Endothelial cell of umbilical vein (primary cell): ENCODE data around the gene PIK3R2. TPM values are rescaled to one million over a fixed set of nuclear protein-coding genes. Genes with fewer than 3 reads are reported as not detected.
"Not testable (repeated sequence)": the region's sequence is repeated elsewhere in the genome, so short reads cannot be mapped to it uniquely, and the experiment has no call there.

Experiments
- Bru-seq: library from RNA; stranded (reverse); fragments of 400-500 nt; gene quantifications from one replicate; lab custom pipeline; 2021; lab: Mats Ljungman, UMichigan
- BruChase-seq, 2 experiments: library from RNA; stranded (reverse); fragments of 400-500 nt; gene quantifications; one replicate each; lab custom pipeline; 2021; lab: Mats Ljungman, UMichigan
- BruUV-seq: library from RNA; stranded (reverse); fragments of 400-500 nt; replicated peaks from 2 replicates; lab custom pipeline; 2021; lab: Mats Ljungman, UMichigan
- CTCF ChIA-PET: fragments of 300-600, 350-600 bp; sonication (Branson Sonifier 250); formaldehyde crosslinking; loops from one replicate; lab custom pipeline; 2021; ENCODE audit warnings: antibody characterized with exemption, inconsistent platforms; lab: Charles Lee
- POLR2A ChIA-PET: fragments of 300-600, 350-600 bp; sonication (Branson Sonifier 250); formaldehyde crosslinking; loops from one replicate; lab custom pipeline; 2021; ENCODE audit warnings: antibody characterized with exemption, inconsistent platforms; lab: Charles Lee
- DNase-seq: peaks from one replicate; pipeline ENCODE4 v3.0.0-alpha.2; 2011; ENCODE audit warnings: low read depth, low spot score
- FAIRE-seq: peaks from 2 replicates; lab custom pipeline; 2011; peaks lifted over from hg19 to GRCh38; lab: Jason Lieb, UNC
- H2AFZ ChIP-seq: 2 replicates; pipeline ENCODE4 v1.6.0; 2012; ENCODE audit warnings: low read depth, low read length, control low read depth, inconsistent platforms
- H3K27ac ChIP-seq: 2 replicates; pipeline ENCODE4 v1.5.1; 2011; ENCODE audit warnings: low read depth, mild to moderate bottlenecking, control low read depth, low read length, moderate library complexity; ENCODE audit not compliant: insufficient read depth
- H3K27me3 ChIP-seq, 2 experiments: 2 replicates each; pipeline versions ENCODE4 v1.6.0 to v1.6.1; 2011; ENCODE audit warnings: low read length in 2 of 2, mixed read lengths in 1 of 2; ENCODE audit not compliant: control insufficient read depth in 2 of 2, insufficient read depth in 2 of 2
- H3K36me3 ChIP-seq, 2 experiments: 2 replicates in 1 of 2; 3 replicates in 1 of 2; pipeline ENCODE4 v1.5.1; 2011; ENCODE audit warnings: low read length in 2 of 2, mild to moderate bottlenecking in 1 of 2, moderate library complexity in 1 of 2; ENCODE audit not compliant: control insufficient read depth in 2 of 2, insufficient read depth in 2 of 2; ENCODE audit errors: extremely low read depth in 1 of 2
- H3K4me1 ChIP-seq: 3 replicates; pipeline ENCODE4 v1.5.1; 2011; ENCODE audit warnings: mild to moderate bottlenecking, low read length; ENCODE audit not compliant: control insufficient read depth, insufficient read depth; ENCODE audit errors: extremely low read depth
- H3K4me2 ChIP-seq: 2 replicates; pipeline ENCODE4 v1.6.1; 2011; ENCODE audit warnings: low read length, control low read depth, mixed read lengths; ENCODE audit not compliant: insufficient read depth
- H3K4me3 ChIP-seq, 3 experiments: fragments of 200-600 bp in 1 of 3; sonication (generic), shearing (Covaris generic) in 1 of 3; replicated peaks in 1 of 3; 2 replicates each; pipeline ENCODE4 v1.5.1; 2011 to 2016; ENCODE audit warnings: control low read depth in 3 of 3, low read length in 3 of 3, mild to moderate bottlenecking in 2 of 3, inconsistent platforms in 1 of 3, low read depth in 1 of 3, moderate library complexity in 1 of 3; ENCODE audit not compliant: insufficient read depth in 1 of 3
- H3K79me2 ChIP-seq: 2 replicates; pipeline ENCODE4 v1.6.0; 2012; ENCODE audit warnings: low read length, inconsistent platforms; ENCODE audit not compliant: control insufficient read depth, insufficient read depth
- H3K9ac ChIP-seq: replicated peaks from 2 replicates; pipeline ENCODE3; 2011; ENCODE audit warnings: low read length, control low read depth; ENCODE audit not compliant: insufficient read depth; ENCODE audit errors: extremely low read depth
- H3K9me1 ChIP-seq: replicated peaks from 3 replicates; pipeline ENCODE4 v1.6.0; 2011; ENCODE audit warnings: mild to moderate bottlenecking, low read length; ENCODE audit not compliant: control insufficient read depth, insufficient read depth; ENCODE audit errors: extremely low read depth
- H3K9me3 ChIP-seq: replicated peaks from 2 replicates; pipeline ENCODE4 v1.5.1; 2012; ENCODE audit warnings: low read length, inconsistent platforms; ENCODE audit not compliant: control insufficient read depth, insufficient read depth
- H4K20me1 ChIP-seq: replicated peaks from 2 replicates; pipeline ENCODE3; 2011; ENCODE audit warnings: mild to moderate bottlenecking, low read length; ENCODE audit not compliant: control insufficient read depth, insufficient read depth; ENCODE audit errors: extremely low read depth
- GATA2 ChIP-seq: IDR thresholded peaks from 2 replicates; pipeline ENCODE4 v1.7.0; 2011; ENCODE audit warnings: low read depth, mild to moderate bottlenecking, moderate library complexity, mixed read lengths, low read length; ENCODE audit not compliant: insufficient read length, insufficient read depth
- POLR2A ChIP-seq: IDR thresholded peaks from 2 replicates; pipeline ENCODE4 v1.6.1; 2012; ENCODE audit warnings: low read depth, mild to moderate bottlenecking, control low read depth, low read length
- POLR2AphosphoS5 ChIP-seq: IDR thresholded peaks from 2 replicates; pipeline ENCODE4 v1.6.1; 2012; ENCODE audit warnings: low read depth, mild to moderate bottlenecking, control low read depth, low read length, moderate library complexity; ENCODE audit not compliant: insufficient read depth
- dilution Hi-C: fragments of 300-500 bp; cut with MboI; formaldehyde crosslinking; loops from one replicate; pipeline ENCODE4 v1.15.0; 2019; ENCODE audit warnings: low sequenced_read_pairs; ENCODE audit not compliant: extremely low pct_ligation_motif_present
- intact Hi-C: fragments of 100-400 bp; cut with micrococcal nuclease; formaldehyde crosslinking; loops from one replicate; pipeline ENCODE4 v1.10.0; 2022
- long read RNA-seq: library from polyadenylated mRNA; stranded (forward); transcript quantifications from one replicate; pipeline ENCODE4 v2.0.0, GENCODE V29; 2021
- polyA minus RNA-seq, 3 experiments: library from RNA; depleted of rRNA, polyadenylated mRNA; stranded (reverse); fragments of >200 nt; gene quantifications; 1 replicate in 1 of 3; 2 replicates in 2 of 3; pipeline ENCODE4 v1.2.3, GENCODE V29; 2011
- polyA plus RNA-seq, 4 experiments: library from polyadenylated mRNA; depleted of rRNA in 3 of 4; stranded (reverse) in 3 of 4; unstranded in 1 of 4; fragments of >200 nt; gene quantifications; 2 replicates each; pipeline versions ENCODE4 v1.2.1 to v1.2.3, GENCODE V29; 2011 to 2012; ENCODE audit warnings: missing spikeins in 1 of 4
- total RNA-seq: library from RNA; stranded (reverse); gene quantifications from 2 replicates; pipeline ENCODE4 v1.2.3, GENCODE V29; 2021
- TF ChIP-seq, protein P1 (sequence below), 2 donors: IDR thresholded peaks; 1 replicate in 1 of 2; 2 replicates in 1 of 2; pipeline ENCODE4 v1.5.1; 2011; ENCODE audit warnings: low read length in 2 of 2, mild to moderate bottlenecking in 2 of 2, moderate library complexity in 2 of 2, control low read depth in 1 of 2, inconsistent platforms in 1 of 2, low read depth in 1 of 2; ENCODE audit not compliant: insufficient read depth in 1 of 2; ENCODE audit errors: extremely low read depth in 1 of 2

PIK3R2 gene
- 14.4 and 15.2 TPM in 2 replicates for total RNA-seq
- polyA plus RNA-seq = 7.5 and 8.1 TPM in 2 replicates
- 4.4 and 5.8 TPM in 2 replicates for polyA plus RNA-seq (2011; cell fraction: cytosol; rRNA removed)
- polyA plus RNA-seq (2011; cell fraction: nucleus; rRNA removed) = 13.3 and 13.5 TPM in 2 replicates
- polyA plus RNA-seq (2012) = 7.9 and 10.4 TPM in 2 replicates
- 3.2 TPM in 1 of 2 replicates, not detected in the other for polyA minus RNA-seq
- polyA minus RNA-seq (2011; cell fraction: cytosol; rRNA and poly(A)+ RNA removed) = 17.9 TPM
- 5.6 and 6.2 TPM in 2 replicates for polyA minus RNA-seq (2011; cell fraction: nucleus; rRNA and poly(A)+ RNA removed)
- Bru-seq, nascent RNA = percentile 39 among the genes with signal in this experiment
- BruChase-seq, experiment 1, labeled RNA remaining after a 6-hour chase = percentile 59 among the genes with signal in this experiment
- BruChase-seq, experiment 2, labeled RNA remaining after a 2-hour chase = percentile 62 among the genes with signal in this experiment
- long read RNA-seq, full-length matches to known transcripts = 18 of 27 reads
- long read RNA-seq, partial matches to known transcripts = 5 of 27 reads
- long read RNA-seq, other reads (novel, unspliced or antisense) = 4 of 27 reads

DNA sequence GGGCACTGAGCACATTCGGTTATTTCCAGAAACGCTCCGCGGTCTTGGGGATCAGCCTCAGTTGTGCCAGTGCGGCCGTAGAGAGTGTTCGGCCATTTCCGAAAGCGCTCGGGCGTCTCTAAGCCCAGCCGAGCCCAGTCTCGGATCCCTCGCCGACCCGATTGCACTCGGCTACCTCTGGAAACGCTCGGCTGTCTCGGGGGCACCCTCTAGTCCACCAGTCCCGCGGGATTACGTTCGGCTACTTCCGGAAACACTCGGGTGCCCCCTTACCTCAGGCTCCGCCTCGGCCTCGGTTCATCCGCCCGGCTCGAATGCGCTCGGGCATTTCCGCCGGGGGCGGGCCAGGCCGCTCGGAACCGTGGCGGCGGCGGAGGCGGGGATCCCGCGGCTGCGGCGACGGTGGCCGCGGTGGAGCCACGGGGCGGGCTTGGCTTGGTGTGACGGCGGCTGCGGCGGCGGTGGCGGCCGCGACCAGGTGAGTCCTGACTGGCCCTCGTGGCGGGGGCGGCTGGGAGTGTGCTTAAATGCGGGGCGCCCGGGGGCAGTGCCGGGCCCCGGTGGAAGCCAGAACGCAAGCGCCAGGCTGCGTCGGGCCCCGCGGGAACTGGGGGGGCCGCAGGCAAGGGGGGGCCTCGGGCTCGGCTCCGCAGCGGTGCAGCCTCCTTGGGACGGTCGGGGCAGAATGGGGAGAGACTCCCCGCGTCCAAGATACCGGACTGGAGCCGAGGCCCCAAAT, at the start of gene PIK3R2:
TSS of gene PIK3R2 (plus strand) at position 347 of the 739 bp plus-strand sequence. CDS start 2,717 bp downstream, outside the sequence.
- Histone ChIP-seq H3K9me3 (no peaks in the 10 kb centered on the region), H3K4me1 (peaks cover 23% of the 10 kb centered on the region), H4K20me1 (no peaks in the 10 kb centered on the region), H3K9ac (peak within 1 kb of the TSS; percentile 99), H3K27ac (peak within 1 kb of the TSS; percentile 88), H3K27me3 (no peaks in the 10 kb centered on the region), H3K4me3 (peak within 1 kb of the TSS; percentile 53 to 75 (median 68)), H3K36me3 (peaks cover 0 to 4% of the 10 kb centered on the region in 2 experiments), H3K9me1 (no peaks in the 10 kb centered on the region), H3K79me2 (peaks cover 11% of the 10 kb centered on the region), H3K4me2 (peak within 1 kb of the TSS; percentile 67), H2AFZ (peak within 1 kb of the TSS; percentile 90)
- BruUV-seq = no TSS peak
- FAIRE-seq (peak; percentile 99), DNase-seq (peak; percentile 98)
- POLR2A ChIA-PET = no interaction called here
- intact Hi-C loops = loop anchor here (1.0 to 2.0 kb wide), 5 partner anchors 35 to 146 kb away; partner anchors contain the start of genes MPV17L2 and RAB3A
- CTCF ChIA-PET = interaction anchor here (0.7 to 3.0 kb wide), 10 partner anchors 11 to 215 kb away, joined by 3 to 55 read pairs (median 4); no protein-coding TSS in a partner anchor
- TF ChIP-seq POLR2AphosphoS5 (peak; percentile 29), GATA2 (no peak)
- dilution Hi-C loops = no loop called here

DNA sequence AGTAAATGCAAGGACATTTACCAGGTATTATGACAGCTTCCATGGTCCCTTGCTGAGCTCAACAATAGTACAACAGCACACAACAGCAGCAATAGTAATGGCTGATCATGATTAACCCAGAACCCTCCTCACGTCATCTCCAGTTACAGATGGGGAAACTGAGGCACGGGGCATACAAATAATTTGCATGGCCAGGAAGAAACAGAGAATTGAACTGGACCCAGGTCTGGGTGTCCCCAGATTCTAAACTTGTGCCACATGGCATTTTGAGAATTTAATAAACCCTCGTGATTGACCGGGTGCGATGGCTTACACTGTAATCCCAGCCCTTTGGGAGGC, 48.2 kb upstream of the PIK3R2 start:
- FAIRE-seq (peak; percentile 12), DNase-seq (no peak)
- H3K27ac ChIP-seq = no peak overlapping the region
- H4K20me1 ChIP-seq = no peaks in the 10 kb centered on the region
- H3K9me1 ChIP-seq = no peaks in the 10 kb centered on the region
- H3K36me3 ChIP-seq = no peaks in the 10 kb centered on the region
- peaks cover 2 to 4% of the 10 kb centered on the region in 2 experiments for H3K27me3 ChIP-seq
- TF ChIP-seq, protein P1, sequence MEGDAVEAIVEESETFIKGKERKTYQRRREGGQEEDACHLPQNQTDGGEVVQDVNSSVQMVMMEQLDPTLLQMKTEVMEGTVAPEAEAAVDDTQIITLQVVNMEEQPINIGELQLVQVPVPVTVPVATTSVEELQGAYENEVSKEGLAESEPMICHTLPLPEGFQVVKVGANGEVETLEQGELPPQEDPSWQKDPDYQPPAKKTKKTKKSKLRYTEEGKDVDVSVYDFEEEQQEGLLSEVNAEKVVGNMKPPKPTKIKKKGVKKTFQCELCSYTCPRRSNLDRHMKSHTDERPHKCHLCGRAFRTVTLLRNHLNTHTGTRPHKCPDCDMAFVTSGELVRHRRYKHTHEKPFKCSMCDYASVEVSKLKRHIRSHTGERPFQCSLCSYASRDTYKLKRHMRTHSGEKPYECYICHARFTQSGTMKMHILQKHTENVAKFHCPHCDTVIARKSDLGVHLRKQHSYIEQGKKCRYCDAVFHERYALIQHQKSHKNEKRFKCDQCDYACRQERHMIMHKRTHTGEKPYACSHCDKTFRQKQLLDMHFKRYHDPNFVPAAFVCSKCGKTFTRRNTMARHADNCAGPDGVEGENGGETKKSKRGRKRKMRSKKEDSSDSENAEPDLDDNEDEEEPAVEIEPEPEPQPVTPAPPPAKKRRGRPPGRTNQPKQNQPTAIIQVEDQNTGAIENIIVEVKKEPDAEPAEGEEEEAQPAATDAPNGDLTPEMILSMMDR (IDR thresholded peaks at IDR 0.05; ENCODE audit: extremely low read depth in 1 of 2, insufficient read depth in 1 of 2, low read depth in 1 of 2, low read length in 2 of 2) = no peak
- no peak for TF ChIP-seq POLR2A
- TF ChIP-seq GATA2 = no peak
- CTCF ChIA-PET = interaction anchor here (2.4 kb wide), 1 partner anchor 8 kb away, joined by 13 read pairs; no protein-coding TSS in a partner anchor
- no peaks in the 10 kb centered on the region for H3K79me2 ChIP-seq
- H3K9ac ChIP-seq = no peak overlapping the region
- BruUV-seq = no TSS peak
- peak overlapping the region in 1 of 3 experiments; percentile 10 for H3K4me3 ChIP-seq
- peak overlapping the region; percentile 12 for H3K4me2 ChIP-seq
- intact Hi-C loops (no loop called here), dilution Hi-C loops (no loop called here)
- H3K4me1 ChIP-seq = no peaks in the 10 kb centered on the region
- H2AFZ ChIP-seq = peak overlapping the region; percentile 17
- H3K9me3 ChIP-seq = no peaks in the 10 kb centered on the region
- POLR2A ChIA-PET = no interaction called here

DNA sequence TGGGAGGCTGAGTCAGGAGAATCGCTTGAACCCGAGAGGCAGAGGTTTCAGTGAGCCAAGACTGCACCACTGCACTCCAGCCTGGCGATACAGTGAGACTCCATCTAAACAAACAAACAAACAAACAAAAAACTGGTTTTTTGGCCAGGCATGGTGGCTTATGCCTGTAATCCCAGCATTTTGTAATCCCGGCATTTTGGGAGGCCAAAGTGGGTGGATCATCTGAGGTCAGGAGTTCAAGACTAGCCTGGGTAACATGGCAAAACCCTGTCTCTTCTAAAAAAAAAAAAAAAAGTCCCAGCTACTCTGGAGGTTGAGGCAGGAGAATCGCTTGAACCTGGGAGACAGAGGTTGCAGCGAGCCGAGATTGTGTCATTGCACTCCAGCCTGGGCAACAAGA, 47.7 kb upstream of the PIK3R2 start:
- POLR2A ChIA-PET, DNase-seq: not testable (repeated sequence)
- CTCF ChIA-PET = interaction anchor here (1.0 kb wide), 1 partner anchor 55 kb away, joined by 3 read pairs; no protein-coding TSS in a partner anchor

More for the DNA sequence above, 47.7 kb upstream of the PIK3R2 start:
- H3K27me3 ChIP-seq, dilution Hi-C loops, H3K4me3 ChIP-seq, H2AFZ ChIP-seq, H3K9me3 ChIP-seq, H3K4me2 ChIP-seq, FAIRE-seq, H3K79me2 ChIP-seq, H3K4me1 ChIP-seq, H3K9me1 ChIP-seq, H3K27ac ChIP-seq, H3K9ac ChIP-seq, H3K36me3 ChIP-seq, H4K20me1 ChIP-seq, BruUV-seq, intact Hi-C loops: not testable (repeated sequence)
